Measurements from ENCODE around the gene ATP8A1.
A peak's percentile ranks its signal among the peaks of the same experiment; 100 is the strongest.
"Not testable (repeated sequence)": the region's sequence is repeated elsewhere in the genome, so short reads cannot be mapped to it uniquely, and the experiment has no call there.

ATP8A1 gene

GRCh38 chr4:42498040-42498439 is 158.9 kb downstream of the ATP8A1 start:
- H3K36me3 ChIP-seq (ENCODE audit: control insufficient read depth, insufficient read depth, low read length) = peaks cover 1% of the 10 kb centered on the region; the same call in 1 of the 2 replicates
- H3K27ac ChIP-seq (ENCODE audit: low read depth, low read length) = no peak overlapping the region
- no peaks in the 10 kb centered on the region for H3K27me3 ChIP-seq (ENCODE audit: control insufficient read depth, insufficient read depth, low read length)
- no peak overlapping the region for H3K4me3 ChIP-seq (ENCODE audit: low read depth, low read length)
- H3K9ac ChIP-seq (ENCODE audit: low read depth, low read length) = no peak overlapping the region
- H3K4me1 ChIP-seq (ENCODE audit: control insufficient read depth, insufficient read depth, low read length) = peaks cover 27% of the 10 kb centered on the region
- H3K9me3 ChIP-seq (ENCODE audit: control insufficient read depth, insufficient read depth, low read length) = no peaks in the 10 kb centered on the region

DNA sequence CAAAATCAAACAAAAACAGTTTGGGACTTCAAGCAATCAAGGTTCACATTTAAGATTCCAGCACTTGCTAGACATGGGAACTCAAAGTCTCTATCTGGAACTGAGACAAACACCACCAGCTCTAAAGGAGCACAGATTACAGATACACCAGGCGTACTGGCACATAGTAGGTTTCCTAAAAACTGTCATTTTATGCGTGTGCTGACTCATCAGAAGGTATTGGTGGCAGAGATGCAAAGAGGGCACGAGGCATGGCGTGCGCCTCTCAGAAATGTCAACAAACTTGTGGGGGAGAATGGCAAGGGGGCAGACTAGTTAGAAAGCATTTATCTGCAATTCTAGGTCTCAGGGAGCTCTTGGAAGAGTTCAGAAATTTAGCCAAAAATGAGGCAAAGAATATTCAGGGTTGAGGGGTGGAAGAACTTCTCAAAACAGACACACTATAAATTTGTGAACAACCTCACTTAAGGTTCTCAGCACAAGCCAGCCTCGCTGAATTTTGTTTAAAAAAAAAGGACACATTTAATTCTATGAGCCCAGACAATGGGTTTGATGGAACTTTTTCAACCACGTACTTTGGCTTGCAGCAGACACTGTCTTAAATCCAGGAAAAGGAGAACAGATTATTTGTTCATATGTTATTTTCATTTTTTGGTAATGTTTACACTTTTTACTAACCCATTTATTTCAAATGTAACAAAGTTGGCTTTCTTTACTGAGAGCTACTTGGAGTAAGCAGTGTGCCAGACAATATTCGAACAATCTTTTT is 159.6 kb downstream of the ATP8A1 start:
- Histone ChIP-seq H3K4me3 (ENCODE audit: low read depth, low read length) (no peak overlapping the region), H3K27me3 (ENCODE audit: control insufficient read depth, insufficient read depth, low read length) (no peaks in the 10 kb centered on the region), H3K9ac (ENCODE audit: low read depth, low read length) (no peak overlapping the region), H3K4me1 (ENCODE audit: control insufficient read depth, insufficient read depth, low read length) (peaks cover 23% of the 10 kb centered on the region), H3K9me3 (ENCODE audit: control insufficient read depth, insufficient read depth, low read length) (no peaks in the 10 kb centered on the region), H3K36me3 (ENCODE audit: control insufficient read depth, insufficient read depth, low read length) (no peaks in the 10 kb centered on the region), H3K27ac (ENCODE audit: low read depth, low read length) (no peak overlapping the region)

- Histone ChIP-seq H3K27me3 (ENCODE audit: control insufficient read depth, insufficient read depth, low read length) (no peaks in the 10 kb centered on the region), H3K4me3 (ENCODE audit: low read depth, low read length) (no peak overlapping the region), H3K36me3 (ENCODE audit: control insufficient read depth, insufficient read depth, low read length) (no peaks in the 10 kb centered on the region), H3K9ac (ENCODE audit: low read depth, low read length) (no peak overlapping the region), H3K9me3 (ENCODE audit: control insufficient read depth, insufficient read depth, low read length) (no peaks in the 10 kb centered on the region), H3K4me1 (ENCODE audit: control insufficient read depth, insufficient read depth, low read length) (peaks cover 39% of the 10 kb centered on the region), H3K27ac (ENCODE audit: low read depth, low read length) (no peak overlapping the region)
Measured at GRCh38 chr4:42492962-42493361, 163.9 kb downstream of the ATP8A1 start.

DNA sequence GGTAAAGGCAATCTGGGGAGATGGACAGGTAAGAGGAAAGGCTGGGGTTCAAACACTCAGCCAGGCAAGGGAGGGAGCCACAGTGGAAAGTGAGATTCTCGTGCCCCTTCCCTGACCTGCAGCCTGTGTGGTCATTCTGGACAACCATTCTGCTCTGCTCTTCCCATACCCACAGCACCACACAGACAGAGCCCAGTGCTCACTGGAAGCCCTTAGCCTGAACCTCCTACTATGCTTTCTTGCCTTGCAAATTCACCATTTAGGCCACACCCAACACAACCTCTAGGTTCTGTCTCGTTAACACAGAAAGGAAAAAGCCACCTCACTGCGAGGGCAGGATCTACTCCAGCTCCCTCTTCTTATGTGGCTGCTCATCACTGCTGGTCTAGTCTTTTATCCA is 166.9 kb downstream of the ATP8A1 start:
- H3K27ac ChIP-seq (ENCODE audit: low read depth, low read length) = no peak overlapping the region
- peaks cover 56% of the 10 kb centered on the region for H3K4me1 ChIP-seq (ENCODE audit: control insufficient read depth, insufficient read depth, low read length)
- H3K4me3 ChIP-seq (ENCODE audit: low read depth, low read length) = no peak overlapping the region
- no peak overlapping the region for H3K9ac ChIP-seq (ENCODE audit: low read depth, low read length)
- no peaks in the 10 kb centered on the region for H3K9me3 ChIP-seq (ENCODE audit: control insufficient read depth, insufficient read depth, low read length)
- no peaks in the 10 kb centered on the region for H3K27me3 ChIP-seq (ENCODE audit: control insufficient read depth, insufficient read depth, low read length)
- no peaks in the 10 kb centered on the region for H3K36me3 ChIP-seq (ENCODE audit: control insufficient read depth, insufficient read depth, low read length)

- Histone ChIP-seq H3K4me1 (ENCODE audit: control insufficient read depth, insufficient read depth, low read length) (peaks cover 65% of the 10 kb centered on the region), H3K9me3 (ENCODE audit: control insufficient read depth, insufficient read depth, low read length) (no peaks in the 10 kb centered on the region), H3K36me3 (ENCODE audit: control insufficient read depth, insufficient read depth, low read length) (no peaks in the 10 kb centered on the region), H3K4me3 (ENCODE audit: low read depth, low read length) (no peak overlapping the region), H3K27me3 (ENCODE audit: control insufficient read depth, insufficient read depth, low read length) (no peaks in the 10 kb centered on the region), H3K27ac (ENCODE audit: low read depth, low read length) (no peak overlapping the region), H3K9ac (ENCODE audit: low read depth, low read length) (no peak overlapping the region)
Measured at GRCh38 chr4:42489095-42489494, 167.8 kb downstream of the ATP8A1 start.

- Histone ChIP-seq H3K9me3 (ENCODE audit: control insufficient read depth, insufficient read depth, low read length) (no peaks in the 10 kb centered on the region), H3K27ac (ENCODE audit: low read depth, low read length) (no peak overlapping the region), H3K4me3 (ENCODE audit: low read depth, low read length) (no peak overlapping the region), H3K9ac (ENCODE audit: low read depth, low read length) (no peak overlapping the region), H3K4me1 (ENCODE audit: control insufficient read depth, insufficient read depth, low read length) (peaks cover 71% of the 10 kb centered on the region), H3K36me3 (ENCODE audit: control insufficient read depth, insufficient read depth, low read length) (no peaks in the 10 kb centered on the region), H3K27me3 (ENCODE audit: control insufficient read depth, insufficient read depth, low read length) (no peaks in the 10 kb centered on the region)
Measured at GRCh38 chr4:42488554-42488953, 168.4 kb downstream of the ATP8A1 start.

DNA sequence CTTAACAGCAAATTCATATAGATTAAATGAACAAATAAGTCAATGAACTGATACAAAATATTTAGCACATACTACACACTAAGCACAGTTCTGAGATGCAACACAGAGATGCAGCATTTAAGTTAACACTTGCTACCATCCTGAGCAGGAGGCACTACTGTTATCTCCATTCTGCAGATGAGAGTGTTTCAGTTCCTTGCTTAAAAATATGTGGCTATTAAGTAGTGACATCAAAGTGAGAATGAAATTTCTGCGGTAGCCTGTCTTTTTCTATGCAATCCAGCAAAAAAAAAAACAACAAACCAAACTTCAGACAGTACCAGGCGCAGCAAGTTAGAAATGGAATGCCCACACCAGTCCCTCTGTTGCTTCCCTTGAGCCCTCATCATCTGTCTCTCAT is 168.8 kb downstream of the ATP8A1 start:
- no peaks in the 10 kb centered on the region for H3K9me3 ChIP-seq (ENCODE audit: control insufficient read depth, insufficient read depth, low read length)
- peaks cover 75% of the 10 kb centered on the region for H3K4me1 ChIP-seq (ENCODE audit: control insufficient read depth, insufficient read depth, low read length)
- no peak overlapping the region for H3K27ac ChIP-seq (ENCODE audit: low read depth, low read length)
- no peaks in the 10 kb centered on the region for H3K36me3 ChIP-seq (ENCODE audit: control insufficient read depth, insufficient read depth, low read length)
- no peak overlapping the region for H3K9ac ChIP-seq (ENCODE audit: low read depth, low read length)
- H3K4me3 ChIP-seq (ENCODE audit: low read depth, low read length) = no peak overlapping the region
- no peaks in the 10 kb centered on the region for H3K27me3 ChIP-seq (ENCODE audit: control insufficient read depth, insufficient read depth, low read length)

DNA sequence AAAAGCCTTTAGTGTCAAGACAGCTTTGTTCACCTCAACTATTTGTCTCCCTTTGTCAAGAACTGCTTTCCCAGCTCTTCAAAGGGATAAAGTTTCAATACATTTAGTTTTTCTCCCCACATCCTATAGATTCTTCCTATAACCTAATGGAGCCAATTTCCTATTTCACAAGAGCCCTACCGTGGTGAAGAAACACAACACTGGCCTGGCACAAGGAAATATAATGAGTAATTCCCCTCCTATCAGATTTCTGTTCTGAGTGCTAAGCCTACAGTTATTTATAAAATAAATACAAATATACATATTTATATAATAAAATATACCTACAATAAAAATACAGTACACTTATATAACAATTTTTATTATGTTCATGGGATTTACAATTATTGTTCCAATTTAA is 169.7 kb downstream of the ATP8A1 start:
- Histone ChIP-seq H3K27me3 (ENCODE audit: control insufficient read depth, insufficient read depth, low read length) (no peaks in the 10 kb centered on the region), H3K9me3 (ENCODE audit: control insufficient read depth, insufficient read depth, low read length) (no peaks in the 10 kb centered on the region), H3K4me3 (ENCODE audit: low read depth, low read length) (no peak overlapping the region), H3K27ac (ENCODE audit: low read depth, low read length) (no peak overlapping the region), H3K36me3 (ENCODE audit: control insufficient read depth, insufficient read depth, low read length) (no peaks in the 10 kb centered on the region), H3K9ac (ENCODE audit: low read depth, low read length) (no peak overlapping the region), H3K4me1 (ENCODE audit: control insufficient read depth, insufficient read depth, low read length) (peaks cover 84% of the 10 kb centered on the region)

- H3K27ac ChIP-seq (ENCODE audit: low read depth, low read length); H3K9me3 ChIP-seq (ENCODE audit: control insufficient read depth, insufficient read depth, low read length); H3K9ac ChIP-seq (ENCODE audit: low read depth, low read length); H3K36me3 ChIP-seq (ENCODE audit: control insufficient read depth, insufficient read depth, low read length); H3K4me3 ChIP-seq (ENCODE audit: low read depth, low read length); H3K27me3 ChIP-seq (ENCODE audit: control insufficient read depth, insufficient read depth, low read length): not testable (repeated sequence)
- peaks cover 81% of the 10 kb centered on the region for H3K4me1 ChIP-seq (ENCODE audit: control insufficient read depth, insufficient read depth, low read length)
Measured at GRCh38 chr4:42486156-42486555, 170.7 kb downstream of the ATP8A1 start.

- Histone ChIP-seq H3K27ac (ENCODE audit: low read depth, low read length) (peak overlapping the region; percentile 34), H3K9me3 (ENCODE audit: control insufficient read depth, insufficient read depth, low read length) (no peaks in the 10 kb centered on the region), H3K4me1 (ENCODE audit: control insufficient read depth, insufficient read depth, low read length) (peaks cover 72% of the 10 kb centered on the region), H3K36me3 (ENCODE audit: control insufficient read depth, insufficient read depth, low read length) (no peaks in the 10 kb centered on the region), H3K9ac (ENCODE audit: low read depth, low read length) (no peak overlapping the region), H3K27me3 (ENCODE audit: control insufficient read depth, insufficient read depth, low read length) (no peaks in the 10 kb centered on the region), H3K4me3 (ENCODE audit: low read depth, low read length) (0 out of 2 replicates have a peak overlapping the region, but pooled peaks have one; percentile 0)
Measured at GRCh38 chr4:42484630-42485029, 172.3 kb downstream of the ATP8A1 start.

GRCh38 chr4:42483426-42484379 is 173.2 kb downstream of the ATP8A1 start:
- Histone ChIP-seq H3K9ac (ENCODE audit: low read depth, low read length) (no peak overlapping the region), H3K36me3 (ENCODE audit: control insufficient read depth, insufficient read depth, low read length) (no peaks in the 10 kb centered on the region), H3K4me1 (ENCODE audit: control insufficient read depth, insufficient read depth, low read length) (peaks cover 68% of the 10 kb centered on the region), H3K4me3 (ENCODE audit: low read depth, low read length) (no peak overlapping the region), H3K9me3 (ENCODE audit: control insufficient read depth, insufficient read depth, low read length) (no peaks in the 10 kb centered on the region), H3K27ac (ENCODE audit: low read depth, low read length) (no peak overlapping the region), H3K27me3 (ENCODE audit: control insufficient read depth, insufficient read depth, low read length) (no peaks in the 10 kb centered on the region)

All from HUES48 (cell line).